Panc1 (cell line): ENCODE measurements around the gene LMLN. TPM values are rescaled to one million over a fixed set of nuclear protein-coding genes. Genes with fewer than 3 reads are reported as not detected.

Source experiments
- ATAC-seq: fragments of 200-7000 bp; cut with Tn5 transposase; 2 replicates; pipeline ENCODE4 v1.9.1; 2020; ENCODE audit warnings: mild to moderate bottlenecking, moderate library complexity
- BruUV-seq: library from RNA; stranded (reverse); fragments of 400-500 nt; replicated peaks from 2 replicates; lab custom pipeline; 2021; lab: Mats Ljungman, UMichigan
- CTCF ChIA-PET: fragments of 300-600 bp; sonication (Branson Sonifier 250); formaldehyde crosslinking; loops from one replicate; lab custom pipeline; 2022; ENCODE audit warnings: antibody characterized with exemption; lab: Charles Lee
- POLR2A ChIA-PET: fragments of 300-600 bp; sonication (Branson Sonifier 250); formaldehyde crosslinking; loops from one replicate; lab custom pipeline; 2022; ENCODE audit warnings: antibody characterized with exemption; lab: Charles Lee
- DNase-seq: peaks from one replicate; pipeline ENCODE4 v3.0.0-alpha.2; 2010; ENCODE audit warnings: low read depth, low spot score
- H3K27ac ChIP-seq: 2 replicates; pipeline ENCODE4 v1.5.1; 2011; ENCODE audit warnings: mild to moderate bottlenecking, low read length, inconsistent platforms
- H3K27me3 ChIP-seq: fragments of 200-500 bp; sonication (Bioruptor generic); 2 replicates; pipeline ENCODE4 v1.6.0; 2014; ENCODE audit warnings: low read length, inconsistent platforms; ENCODE audit not compliant: control insufficient read depth, insufficient read depth
- H3K36me3 ChIP-seq: fragments of 200-500 bp; sonication (Bioruptor generic); 2 replicates; pipeline ENCODE4 v1.5.1; 2014; ENCODE audit warnings: inconsistent platforms, mild to moderate bottlenecking, low read length, moderate library complexity; ENCODE audit not compliant: control insufficient read depth, insufficient read depth
- H3K4me1 ChIP-seq: 2 replicates; pipeline ENCODE4 v1.5.1; 2011; ENCODE audit warnings: inconsistent platforms, mild to moderate bottlenecking, low read length, moderate library complexity; ENCODE audit not compliant: control insufficient read depth, insufficient read depth
- H3K4me3 ChIP-seq, 2 experiments: 2 replicates each; pipeline ENCODE4 v1.5.1; 2011 to 2012; ENCODE audit warnings: low read depth in 2 of 2, low read length in 2 of 2, mild to moderate bottlenecking in 2 of 2, inconsistent platforms in 1 of 2, moderate library complexity in 1 of 2
- H3K9me3 ChIP-seq: fragments of 200-500 bp; sonication (Bioruptor generic); 2 replicates; pipeline ENCODE4 v1.5.1; 2014; ENCODE audit warnings: low read depth, mild to moderate bottlenecking, inconsistent platforms, low read length, moderate library complexity; ENCODE audit not compliant: control insufficient read depth, insufficient read depth
- CTCF ChIP-seq: fragments of 450-650 bp; IDR thresholded peaks from 2 replicates; pipeline ENCODE4 v1.5.1; 2017; ENCODE audit warnings: mild to moderate bottlenecking
- POLR2AphosphoS5 ChIP-seq: IDR thresholded peaks from 2 replicates; pipeline ENCODE4 v1.6.1; 2012; ENCODE audit warnings: mild to moderate bottlenecking, low read depth, low read length, moderate library complexity
- REST ChIP-seq, 2 experiments: IDR thresholded peaks; 2 replicates each; pipeline ENCODE4 v1.6.1; 2011 to 2012; ENCODE audit warnings: low read depth in 2 of 2, control low read depth in 1 of 2, low read length in 1 of 2, mild to moderate bottlenecking in 1 of 2, moderate library complexity in 1 of 2; ENCODE audit not compliant: insufficient read depth in 1 of 2
- SIN3A ChIP-seq: IDR thresholded peaks from 2 replicates; pipeline ENCODE4 v1.6.1; 2012; ENCODE audit warnings: low read depth, mild to moderate bottlenecking, low read length, moderate library complexity, borderline replicate concordance; ENCODE audit not compliant: insufficient read depth
- TCF7L2 ChIP-seq: IDR thresholded peaks from 2 replicates; pipeline ENCODE4 v1.6.1; 2011; ENCODE audit warnings: mild to moderate bottlenecking, low read depth, low read length, inconsistent platforms
- in situ Hi-C: cut with HindIII; loops from 2 replicates; pipeline ENCODE4 v1.10.0; 2016; ENCODE audit warnings: low sequenced_read_pairs, low pct_unique_long_range_greater_than_20kb
- intact Hi-C: fragments of 100-400 bp; cut with micrococcal nuclease; formaldehyde crosslinking; loops from one replicate; pipeline ENCODE4 v1.10.0; 2022; ENCODE audit not compliant: unreplicated experiment
- total RNA-seq: library from RNA; stranded (reverse); gene quantifications from one replicate; pipeline ENCODE4 v1.2.1, GENCODE V29; 2021; ENCODE audit not compliant: unreplicated experiment

LMLN gene
- total RNA-seq, 1 experiment from 2014 or later: 21.8 TPM

- Histone ChIP-seq H3K36me3 (peaks cover 18% of the 10 kb centered on the region), H3K4me3 (peak within 1 kb of the TSS; percentile 57 to 98), H3K27me3 (no peaks in the 10 kb centered on the region), H3K4me1 (peaks cover 36% of the 10 kb centered on the region), H3K9me3 (no peaks in the 10 kb centered on the region), H3K27ac (peak within 1 kb of the TSS; percentile 99)
- POLR2A ChIA-PET: interaction anchor here (0.6 to 1.1 kb wide), 3 partner anchors 9 to 16 kb away, joined by 3 to 5 read pairs (median 5); no protein-coding TSS in a partner anchor
- BruUV-seq: TSS peak; percentile 82
- in situ Hi-C loops (no loop called here), intact Hi-C loops (no loop called here)
- CTCF ChIA-PET: interaction anchor here (1.1 kb wide), 1 partner anchor 102 kb away, joined by 3 read pairs; no protein-coding TSS in a partner anchor
- TF ChIP-seq POLR2AphosphoS5 (peak; percentile 99), CTCF (no peak), REST (IDR thresholded peaks at IDR 0.05; ENCODE audit: insufficient read depth in 1 of 2, low read depth in 2 of 2, low read length in 1 of 2) (no peak), TCF7L2 (peak; percentile 75; the same call in 1 of the 2 replicates), SIN3A (peak; percentile 99)
- peak; percentile 99 for DNase-seq
- peak; percentile 92 for ATAC-seq
Measured at GRCh38 chr3:197949778-197950676, 10.0 kb upstream of the LMLN start, which contains the start of gene RPL35A. Gene RPL35A, plus strand, starts transcription at chr3:197950190. Its CDS starts 778 bp downstream, at chr3:197950968.

GRCh38 chr3:197950677-197951061 lies 9.3 kb upstream of the LMLN start:
- ATAC-seq (no peak), DNase-seq (no peak)
- CTCF ChIA-PET: interaction anchor here (1.1 kb wide), 1 partner anchor 101 kb away, joined by 3 read pairs; no protein-coding TSS in a partner anchor
- intact Hi-C loops: no loop called here
- Histone ChIP-seq H3K4me3 (peak overlapping the region; percentile 57 to 98), H3K4me1 (peaks cover 37% of the 10 kb centered on the region), H3K27me3 (no peaks in the 10 kb centered on the region), H3K9me3 (no peaks in the 10 kb centered on the region), H3K27ac (peak overlapping the region; percentile 99), H3K36me3 (peaks cover 18% of the 10 kb centered on the region)
- no peak for TF ChIP-seq SIN3A
- TF ChIP-seq TCF7L2: no peak
- TF ChIP-seq POLR2AphosphoS5: no peak
- no peak for TF ChIP-seq CTCF
- TF ChIP-seq REST (IDR thresholded peaks at IDR 0.05; ENCODE audit: insufficient read depth in 1 of 2, low read depth in 2 of 2, low read length in 1 of 2): no peak
- in situ Hi-C loops: no loop called here
- BruUV-seq: no TSS peak
- POLR2A ChIA-PET: interaction anchor here (1.1 kb wide), 1 partner anchor 9 kb away, joined by 3 read pairs; no protein-coding TSS in a partner anchor
